Stimulated activated CD4-positive, alpha-beta T cell treated with anti-CD3 and anti-CD28 coated beads, Interleukin-15, amount 100 ng/mL, for 1 hour (primary cell): ENCODE results near the gene ANGPTL7.
"Not testable (repeated sequence)": the region's sequence is repeated elsewhere in the genome, so short reads cannot be mapped to it uniquely, and the experiment has no call there.

Experiments
- DNase-seq, 2 donors: peaks; one replicate each; pipeline ENCODE4 v3.0.0-alpha.2; 2020; ENCODE audit warnings: low read depth in 1 of 2, low spot score in 1 of 2

Gene ANGPTL7

GRCh38 chr1:11168731-11169130 lies 20.4 kb upstream of the ANGPTL7 start:
- no peak for DNase-seq

- DNase-seq: no peak
Observed at GRCh38 chr1:11169202-11169601, 20.0 kb upstream of the ANGPTL7 start.

- DNase-seq: no peak
Observed at GRCh38 chr1:11170102-11170501, 19.1 kb upstream of the ANGPTL7 start.

GRCh38 chr1:11174261-11174942 lies 14.8 kb upstream of the ANGPTL7 start:
- DNase-seq: no peak

- DNase-seq: no peak
Observed at GRCh38 chr1:11175461-11175860, 13.7 kb upstream of the ANGPTL7 start.

GRCh38 chr1:11176081-11176706 lies 13.0 kb upstream of the ANGPTL7 start:
- DNase-seq: no peak

GRCh38 chr1:11178021-11179015 lies 10.8 kb upstream of the ANGPTL7 start:
- no peak for DNase-seq

GRCh38 chr1:11179125-11179524 lies 10.0 kb upstream of the ANGPTL7 start:
- DNase-seq: no peak

- DNase-seq: not testable (repeated sequence)
Observed at GRCh38 chr1:11179749-11180148, 9.4 kb upstream of the ANGPTL7 start.

GRCh38 chr1:11180342-11180744 lies 8.8 kb upstream of the ANGPTL7 start:
- DNase-seq: no peak

- no peak for DNase-seq
Observed at GRCh38 chr1:11182884-11183283, 6.3 kb upstream of the ANGPTL7 start.

- no peak for DNase-seq
Observed at GRCh38 chr1:11184973-11185372, 4.2 kb upstream of the ANGPTL7 start.

GRCh38 chr1:11187000-11187399 lies 2.2 kb upstream of the ANGPTL7 start:
- no peak for DNase-seq

- DNase-seq: no peak
Observed at GRCh38 chr1:11187494-11187893, 1.7 kb upstream of the ANGPTL7 start.

- DNase-seq: no peak
Observed at GRCh38 chr1:11187931-11188330, 1.2 kb upstream of the ANGPTL7 start.

GRCh38 chr1:11188381-11188780 lies 774 bp upstream of the ANGPTL7 start:
- no peak for DNase-seq

GRCh38 chr1:11193376-11193775 lies 4.2 kb downstream of the ANGPTL7 start:
- no peak for DNase-seq

- no peak for DNase-seq
Observed at GRCh38 chr1:11194407-11195176, 5.4 kb downstream of the ANGPTL7 start.

GRCh38 chr1:11196945-11197344 lies 7.8 kb downstream of the ANGPTL7 start:
- no peak for DNase-seq

GRCh38 chr1:11197359-11197758 lies 8.2 kb downstream of the ANGPTL7 start:
- no peak for DNase-seq

- no peak for DNase-seq
Observed at GRCh38 chr1:11198257-11198656, 9.1 kb downstream of the ANGPTL7 start.
